KMS-11 (cell line): ENCODE results near the gene SCFD2.

Experiments used
- H2AFZ ChIP-seq: fragments of 200-600 bp; sonication (generic); 2 replicates; pipeline ENCODE4 v1.6.1; 2016; ENCODE audit warnings: antibody characterized with exemption, mixed run types, low read depth
- H3K27ac ChIP-seq: fragments of 200-600 bp; sonication (generic); 2 replicates; pipeline ENCODE4 v1.6.1; 2016; ENCODE audit warnings: mild to moderate bottlenecking, mixed run types
- H3K27me3 ChIP-seq: fragments of 200-600 bp; sonication (generic); 2 replicates; pipeline ENCODE4 v1.6.1; 2017; ENCODE audit warnings: mild to moderate bottlenecking, low read depth, mixed run types, moderate library complexity; ENCODE audit not compliant: insufficient read depth
- H3K36me3 ChIP-seq: fragments of 200-600 bp; sonication (generic); 2 replicates; pipeline ENCODE4 v1.6.1; 2017; ENCODE audit warnings: mild to moderate bottlenecking, mixed run types; ENCODE audit not compliant: insufficient read depth
- H3K4me1 ChIP-seq: fragments of 200-600 bp; sonication (generic); 2 replicates; pipeline ENCODE4 v1.6.1; 2016; ENCODE audit warnings: mild to moderate bottlenecking, low read depth, mixed run types; ENCODE audit not compliant: poor library complexity, severe bottlenecking
- H3K4me2 ChIP-seq: fragments of 200-600 bp; sonication (generic); 2 replicates; pipeline ENCODE4 v1.7.0; 2016; ENCODE audit warnings: mild to moderate bottlenecking, mixed run types
- H3K4me3 ChIP-seq: fragments of 200-600 bp; sonication (generic); IDR thresholded peaks from 2 replicates; pipeline ENCODE4 v1.6.1; 2017; ENCODE audit warnings: low read depth, low read length, mixed read lengths; ENCODE audit not compliant: insufficient read depth
- H3K79me2 ChIP-seq: fragments of 200-600 bp; sonication (generic); 2 replicates; pipeline ENCODE4 v1.6.1; 2016; ENCODE audit warnings: low read depth, mixed run types; ENCODE audit not compliant: insufficient read depth
- H3K9ac ChIP-seq: fragments of 200-600 bp; sonication (generic); 2 replicates; pipeline ENCODE4 v1.6.1; 2016; ENCODE audit warnings: mild to moderate bottlenecking, mixed run types
- H4K20me1 ChIP-seq: fragments of 200-600 bp; sonication (generic); 2 replicates; pipeline ENCODE4 v1.6.1; 2016; ENCODE audit warnings: mild to moderate bottlenecking, mixed run types; ENCODE audit not compliant: insufficient read depth
- CTCF ChIP-seq: fragments of 200-600 bp; sonication (generic); conservative IDR thresholded peaks from 2 replicates; pipeline ENCODE4 v1.6.1; 2017; ENCODE audit warnings: low read depth, mild to moderate bottlenecking, antibody characterized with exemption, low read length, moderate library complexity, mixed read lengths

SCFD2 gene

GRCh38 chr4:53174823-53175222 lies 191.0 kb downstream of the SCFD2 start:
- TF ChIP-seq CTCF, result no peak
- Histone ChIP-seq H3K79me2 (no peaks in the 10 kb centered on the region), H3K9ac (no peak overlapping the region; the same call in 1 of the 2 replicates), H3K4me1 (peaks cover 28% of the 10 kb centered on the region), H3K4me3 (no peak overlapping the region), H3K27ac (no peak overlapping the region), H3K4me2 (no peak overlapping the region), H2AFZ (no peak overlapping the region), H3K27me3 (no peaks in the 10 kb centered on the region; the same call in 1 of the 2 replicates), H3K36me3 (no peaks in the 10 kb centered on the region), H4K20me1 (peaks cover 3% of the 10 kb centered on the region)

- H3K4me3 ChIP-seq, result no peak overlapping the region
- no peak overlapping the region for H3K4me2 ChIP-seq
- no peaks in the 10 kb centered on the region; the same call in 1 of the 2 replicates for H3K27me3 ChIP-seq
- TF ChIP-seq CTCF, result no peak
- H2AFZ ChIP-seq, result no peak overlapping the region
- peaks cover 3% of the 10 kb centered on the region for H4K20me1 ChIP-seq
- H3K79me2 ChIP-seq, result no peaks in the 10 kb centered on the region
- H3K27ac ChIP-seq, result no peak overlapping the region
- H3K9ac ChIP-seq, result no peak overlapping the region
- H3K4me1 ChIP-seq, result peaks cover 28% of the 10 kb centered on the region
- H3K36me3 ChIP-seq, result no peaks in the 10 kb centered on the region
Observed at GRCh38 chr4:53173576-53173975, 192.3 kb downstream of the SCFD2 start.

GRCh38 chr4:53171797-53172196 lies 194.1 kb downstream of the SCFD2 start:
- Histone ChIP-seq H3K27me3 (no peaks in the 10 kb centered on the region; the same call in 1 of the 2 replicates), H3K4me3 (no peak overlapping the region), H3K27ac (no peak overlapping the region), H4K20me1 (no peaks in the 10 kb centered on the region; the same call in none of the 2 replicates), H3K9ac (no peak overlapping the region), H2AFZ (no peak overlapping the region), H3K4me1 (peaks cover 25% of the 10 kb centered on the region), H3K4me2 (no peak overlapping the region), H3K36me3 (no peaks in the 10 kb centered on the region), H3K79me2 (no peaks in the 10 kb centered on the region)
- TF ChIP-seq CTCF, result no peak

GRCh38 chr4:53169695-53170617 lies 195.9 kb downstream of the SCFD2 start:
- H3K9ac ChIP-seq, result no peak overlapping the region
- H3K79me2 ChIP-seq, result no peaks in the 10 kb centered on the region
- no peaks in the 10 kb centered on the region for H3K36me3 ChIP-seq
- H3K27ac ChIP-seq, result no peak overlapping the region
- no peak overlapping the region for H2AFZ ChIP-seq
- TF ChIP-seq CTCF, result no peak
- no peaks in the 10 kb centered on the region; the same call in 1 of the 2 replicates for H4K20me1 ChIP-seq
- H3K27me3 ChIP-seq, result no peaks in the 10 kb centered on the region; the same call in 1 of the 2 replicates
- H3K4me2 ChIP-seq, result no peak overlapping the region
- no peak overlapping the region for H3K4me3 ChIP-seq
- peaks cover 7% of the 10 kb centered on the region for H3K4me1 ChIP-seq
